Fibroblast of the aortic adventitia (primary cell): ENCODE results near the gene RNF167. TPM values are rescaled to one million over a fixed set of nuclear protein-coding genes. Genes with fewer than 3 reads are reported as not detected.

Experiments
- DNase-seq: peaks from one replicate; pipeline ENCODE4 v3.0.0-alpha.2; 2010; ENCODE audit warnings: low read depth
- H3K4me3 ChIP-seq: 2 replicates; pipeline ENCODE4 v1.5.1; 2011; ENCODE audit warnings: low read depth, mild to moderate bottlenecking, control low read depth, low read length, moderate library complexity
- CTCF ChIP-seq: IDR thresholded peaks from 2 replicates; pipeline ENCODE4 v1.5.1; 2011; ENCODE audit warnings: mild to moderate bottlenecking, low read length, control low read depth, inconsistent platforms; ENCODE audit not compliant: insufficient read depth
- total RNA-seq: library from RNA; depleted of rRNA; stranded (reverse); fragments of >200 nt; gene quantifications from 2 replicates; pipeline ENCODE4 v1.2.3, GENCODE V29; 2012; ENCODE audit warnings: low replicate concordance

Gene RNF167
- total RNA-seq, 1 donor = 26.4 TPM

DNA sequence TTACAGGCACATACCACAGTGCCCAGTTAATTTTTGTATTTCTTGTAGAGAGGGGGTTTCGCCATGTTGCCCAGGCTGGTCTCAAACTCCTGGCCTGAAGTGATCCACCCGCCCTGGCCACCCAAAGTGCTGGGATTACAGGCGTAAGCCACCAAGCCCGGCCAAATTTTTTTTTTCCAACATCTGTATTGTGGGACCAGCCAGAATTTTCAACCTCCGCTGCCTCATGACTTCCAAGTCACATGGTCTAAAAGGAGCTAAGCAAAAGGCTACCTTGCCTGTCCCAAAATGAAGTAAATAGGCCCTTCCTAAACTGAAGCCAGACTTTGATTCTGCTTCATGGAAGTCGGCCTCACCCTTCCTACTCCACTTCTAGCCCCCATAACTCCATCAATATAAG, 31.8 kb downstream of the RNF167 start:
- DNase-seq = no peak
- H3K4me3 ChIP-seq = no peak overlapping the region
- no peak for TF ChIP-seq CTCF

DNA sequence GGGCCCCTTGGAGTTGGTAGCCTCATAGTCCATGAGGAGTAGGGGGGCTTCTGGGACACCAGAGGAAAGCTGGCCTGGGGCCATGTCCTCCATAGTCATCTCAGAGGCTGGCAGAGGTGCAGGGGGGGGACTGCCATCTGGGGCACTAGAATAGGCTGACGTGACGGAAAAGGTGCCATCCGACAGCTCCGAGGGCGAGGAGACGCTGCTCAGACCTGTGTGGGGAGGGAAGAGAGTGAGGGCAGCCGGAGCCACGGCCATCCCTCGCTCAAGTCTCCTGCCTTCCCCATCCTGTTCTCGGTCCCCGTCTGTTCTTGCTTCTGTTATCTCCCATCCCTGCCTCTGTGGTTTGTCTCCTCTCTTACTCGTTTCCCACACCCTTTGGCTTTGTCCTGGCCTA, 32.3 kb downstream of the RNF167 start:
- DNase-seq = no peak
- H3K4me3 ChIP-seq = no peak overlapping the region
- no peak for TF ChIP-seq CTCF

DNA sequence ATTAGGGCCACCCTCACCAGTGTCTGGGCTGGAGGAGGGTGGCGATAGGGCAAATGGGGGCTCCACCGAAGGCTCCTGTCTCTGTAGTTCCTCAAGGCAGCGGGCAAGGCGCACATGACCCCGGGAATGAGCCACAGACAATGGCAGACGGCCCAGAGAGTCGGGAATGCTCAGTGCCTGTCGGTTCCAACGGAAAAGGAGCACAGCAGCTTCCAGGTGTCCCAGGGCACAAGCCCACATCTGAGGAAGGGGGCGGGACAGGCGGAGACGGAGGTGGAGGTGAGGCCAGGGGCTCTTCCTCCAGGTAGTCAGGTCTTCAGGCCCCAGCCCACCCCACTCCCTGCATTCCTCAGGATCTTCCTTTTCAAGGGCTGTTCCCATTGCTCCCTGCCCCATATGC, 32.7 kb downstream of the RNF167 start:
- H3K4me3 ChIP-seq = no peak overlapping the region
- TF ChIP-seq CTCF = no peak
- no peak for DNase-seq

DNA sequence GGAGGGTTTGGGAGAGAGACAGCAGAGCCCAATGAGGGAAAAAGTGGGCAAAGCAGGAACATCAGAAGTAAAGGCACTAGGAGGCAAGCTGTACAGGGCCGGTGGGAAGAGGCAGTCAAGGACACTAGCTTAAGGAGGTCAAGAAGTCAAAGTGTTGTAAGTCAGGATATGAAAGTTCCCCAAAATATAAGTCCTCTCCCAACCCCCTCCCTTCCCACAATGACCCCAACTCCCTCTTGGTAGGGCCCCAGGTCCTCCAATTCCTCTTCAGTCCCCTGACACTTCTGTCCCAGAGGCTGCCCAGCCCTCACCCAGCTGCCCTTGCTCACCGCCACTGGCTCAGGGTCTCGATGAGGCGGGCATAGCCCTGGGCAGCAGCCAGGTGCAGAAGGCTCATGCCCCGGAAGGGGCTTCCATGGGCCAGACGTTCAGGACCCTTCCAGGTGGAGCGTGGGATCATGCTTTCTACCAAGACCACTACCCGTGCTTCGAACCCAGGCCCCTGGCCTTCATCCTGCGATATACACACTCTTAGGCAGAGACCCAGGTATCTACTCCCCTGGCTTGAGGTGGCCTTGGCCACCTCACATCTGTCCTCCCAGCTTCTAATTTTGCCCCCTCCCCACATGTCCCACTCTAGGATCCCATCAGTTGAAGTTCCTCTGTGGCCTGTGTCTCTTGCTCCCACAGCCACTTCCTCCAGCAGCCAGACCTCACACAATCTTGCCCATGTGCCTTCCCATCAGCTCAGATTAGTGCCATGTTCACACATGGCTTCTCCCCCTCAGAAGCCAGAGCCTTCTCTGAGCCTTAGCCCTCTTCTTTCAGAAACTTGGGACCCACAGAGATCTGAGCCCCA, 33.4 kb downstream of the RNF167 start:
- DNase-seq = no peak
- no peak overlapping the region for H3K4me3 ChIP-seq
- no peak for TF ChIP-seq CTCF

GRCh38 chr17:4974115-4974670, 34.1 kb downstream of the RNF167 start:
- no peak overlapping the region for H3K4me3 ChIP-seq
- no peak for DNase-seq
- no peak for TF ChIP-seq CTCF

- DNase-seq = no peak
- no peak for TF ChIP-seq CTCF
- H3K4me3 ChIP-seq = no peak overlapping the region
Observed at GRCh38 chr17:4978726-4979125, 38.7 kb downstream of the RNF167 start.
